GM19238 (cell line): ENCODE measurements around the gene ZNF410.
"Not testable (repeated sequence)": the region's sequence is repeated elsewhere in the genome, so short reads cannot be mapped to it uniquely, and the experiment has no call there.

ENCODE experiments used
- DNase-seq: peaks from one replicate; pipeline ENCODE4 v3.0.0; 2011; ENCODE audit warnings: low spot score; ENCODE audit not compliant: insufficient read length

Gene ZNF410

DNA sequence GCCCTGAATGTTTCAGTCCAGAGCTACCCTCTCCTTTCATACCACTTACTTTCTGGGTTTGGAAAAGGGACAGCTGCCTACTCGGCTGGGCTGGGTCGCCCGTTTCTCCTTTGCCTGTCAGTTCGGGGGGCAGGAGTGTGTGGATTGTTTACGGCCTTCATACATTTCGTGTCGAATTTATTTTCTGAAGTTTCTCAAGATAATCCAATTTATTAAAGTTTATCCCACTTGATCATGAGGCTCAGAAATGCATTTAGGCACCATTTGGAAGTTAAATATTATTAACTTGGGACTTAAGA is 608 bp downstream of the ZNF410 start:
- no peak for DNase-seq

DNA sequence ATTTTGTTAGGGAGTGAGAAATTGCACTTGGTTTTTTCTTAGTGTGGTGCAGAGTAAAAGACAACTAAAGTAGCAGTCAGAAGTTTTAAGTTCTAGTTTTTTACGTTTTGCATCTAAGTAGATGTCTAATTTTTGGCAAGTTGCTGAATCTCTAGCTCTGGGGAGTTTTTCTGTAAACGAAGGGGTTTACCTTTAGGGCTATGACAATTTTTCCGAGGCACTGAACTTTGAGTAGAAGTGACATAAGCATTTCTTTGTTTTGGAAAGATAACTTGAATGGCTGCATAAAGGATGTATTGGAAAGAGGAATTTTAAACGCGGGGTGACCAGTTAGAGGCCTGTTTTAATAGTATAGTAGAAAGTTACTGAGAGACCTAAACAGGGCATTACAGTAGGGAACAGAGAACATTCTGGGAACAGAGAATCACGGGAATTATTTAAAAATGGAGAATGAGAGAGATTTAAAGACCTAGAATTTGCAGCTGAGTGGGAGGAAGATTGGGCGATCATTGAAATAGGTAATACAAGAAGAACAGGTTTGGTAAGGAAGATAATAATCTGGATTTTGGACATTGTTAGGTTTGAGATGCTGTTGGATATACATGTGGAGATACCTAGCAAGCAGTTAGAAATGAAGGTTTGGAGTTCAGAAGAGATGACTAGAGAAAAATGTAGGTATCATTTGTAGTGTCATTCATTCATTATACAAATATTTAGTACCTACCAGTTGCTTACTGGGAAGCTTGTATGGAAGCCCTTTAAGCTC is 1.2 kb downstream of the ZNF410 start:
- DNase-seq = no peak

DNA sequence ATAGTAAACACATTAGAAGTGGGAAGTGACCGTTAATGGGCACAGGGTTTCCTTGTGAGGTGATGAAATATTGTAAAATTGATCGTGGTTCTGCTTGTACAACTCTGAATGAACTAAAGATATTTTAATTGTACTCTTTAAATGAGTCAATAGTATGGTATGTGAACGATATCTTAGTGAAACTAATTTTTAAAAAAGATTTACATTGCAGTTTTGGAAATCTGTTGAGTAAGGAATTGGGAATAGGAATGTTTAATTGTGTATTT is 1.7 kb downstream of the ZNF410 start:
- no peak for DNase-seq

DNA sequence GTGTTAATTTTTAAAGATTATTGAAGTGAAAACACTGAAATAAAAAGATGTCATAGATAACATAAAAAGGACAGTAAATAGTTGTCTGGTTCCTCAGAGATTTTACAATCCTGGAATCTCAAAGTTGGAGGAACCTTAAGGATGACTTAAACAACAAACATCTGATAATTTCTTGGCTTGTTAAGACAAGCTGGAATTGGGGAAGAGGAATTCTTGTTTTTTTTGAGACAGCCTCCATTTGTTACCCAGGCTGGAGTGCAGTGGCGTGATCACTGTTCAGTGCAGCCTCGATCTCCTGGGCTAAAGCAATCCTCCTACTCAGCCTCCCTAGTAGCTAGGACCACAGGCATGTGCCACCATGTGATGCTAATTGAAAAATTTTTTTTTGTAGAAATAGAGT is 2.3 kb downstream of the ZNF410 start:
- DNase-seq = no peak

DNA sequence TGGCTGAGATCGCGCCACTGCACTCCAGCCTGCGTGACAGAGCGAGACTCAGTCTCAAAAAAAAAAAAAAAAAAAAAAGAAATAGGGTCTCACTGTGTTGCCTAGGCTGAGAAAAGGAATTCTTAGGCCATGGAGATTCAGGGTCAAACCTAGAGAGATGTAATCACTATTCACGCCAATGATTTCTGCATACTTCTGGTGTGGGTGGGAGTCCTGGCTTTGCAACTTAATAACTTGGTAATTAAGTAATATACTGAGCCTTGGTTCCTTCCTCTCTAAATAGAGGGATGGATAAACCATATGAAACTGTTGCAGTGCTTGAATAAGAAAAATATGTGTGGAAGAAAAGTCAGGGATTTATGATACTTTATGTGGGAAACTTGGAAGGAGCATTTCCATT is 2.7 kb downstream of the ZNF410 start:
- no peak for DNase-seq

DNA sequence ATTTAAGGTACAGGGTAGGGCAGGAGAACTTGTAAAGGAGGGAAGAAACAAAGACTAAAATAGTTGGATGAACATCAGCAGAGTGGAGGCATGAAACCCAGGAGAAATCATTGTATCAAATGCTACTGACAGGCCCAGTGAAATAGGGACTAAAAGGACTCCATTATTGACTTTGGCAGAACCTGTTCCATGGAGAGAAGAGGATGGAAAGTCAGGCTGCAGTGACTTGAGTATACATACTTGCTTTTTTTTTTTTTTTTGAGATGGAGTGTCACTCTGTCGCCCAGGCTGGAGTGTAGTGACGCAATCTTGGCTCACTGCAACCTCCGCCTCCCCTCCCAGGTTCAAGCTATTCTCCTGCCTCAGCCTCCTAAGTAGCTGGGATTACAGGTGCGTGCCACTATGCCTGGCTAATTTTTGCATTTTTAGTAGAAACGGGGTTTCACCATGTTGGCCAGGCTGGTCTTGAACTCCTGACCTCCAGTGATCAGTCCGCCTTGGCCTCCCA is 7.6 kb downstream of the ZNF410 start:
- not testable (repeated sequence) for DNase-seq

DNA sequence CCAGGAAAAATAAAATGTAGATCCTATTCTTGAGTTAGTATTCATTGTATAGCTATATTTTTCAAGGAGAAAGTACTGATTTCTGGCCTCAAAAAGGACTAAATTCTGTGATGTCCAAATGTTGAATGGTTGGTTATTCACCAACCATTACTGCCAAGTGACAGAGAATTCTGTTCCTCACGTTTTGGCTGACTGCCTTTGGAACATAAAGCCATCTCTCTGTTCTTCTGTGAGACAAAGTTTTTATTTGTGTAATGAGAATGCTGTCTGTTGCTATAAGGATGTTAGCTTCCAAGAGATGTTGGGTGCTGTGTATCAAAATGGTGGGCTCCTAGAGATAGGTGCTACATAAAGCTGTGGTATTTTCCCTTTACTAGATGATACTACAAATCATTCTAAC is 9.3 kb downstream of the ZNF410 start:
- no peak for DNase-seq

DNA sequence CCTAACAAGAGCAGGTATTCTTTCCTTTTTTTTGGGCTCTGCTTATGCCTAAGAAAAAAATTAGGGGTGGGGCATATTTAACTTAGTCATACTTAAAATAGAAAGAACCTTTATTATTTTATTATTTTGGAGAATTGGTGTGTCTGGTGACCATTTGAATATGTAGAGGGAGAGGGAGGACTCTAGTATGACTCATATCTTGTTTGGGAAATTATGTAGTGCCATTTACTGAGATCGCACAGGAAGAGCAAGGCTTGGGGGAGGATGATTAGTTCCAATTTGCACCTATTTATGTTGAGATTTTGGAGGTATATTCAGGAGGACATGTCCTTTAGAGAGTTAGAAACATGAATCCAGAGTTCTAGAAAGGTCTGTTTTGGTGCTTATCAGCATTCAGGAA is 9.9 kb downstream of the ZNF410 start:
- no peak for DNase-seq

DNA sequence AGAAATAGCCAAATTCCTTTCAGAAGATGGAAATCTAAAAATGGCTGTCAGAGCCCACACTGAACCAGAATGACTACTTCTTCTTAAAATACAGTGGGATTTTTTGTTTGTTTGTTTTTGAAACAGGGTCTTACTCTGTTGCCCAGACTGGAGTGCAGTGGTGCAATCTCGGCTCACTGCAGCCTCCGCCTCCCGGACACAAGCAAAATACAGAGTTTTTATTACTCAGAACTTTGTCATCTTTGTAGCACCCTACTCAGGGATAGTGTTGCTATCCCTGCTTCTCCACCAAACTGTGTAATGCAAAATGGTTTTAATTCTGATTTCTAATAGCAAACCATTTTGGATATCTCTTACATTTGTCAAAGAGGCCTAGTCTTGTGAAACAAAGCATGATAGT is 16.4 kb downstream of the ZNF410 start:
- DNase-seq = no peak

DNA sequence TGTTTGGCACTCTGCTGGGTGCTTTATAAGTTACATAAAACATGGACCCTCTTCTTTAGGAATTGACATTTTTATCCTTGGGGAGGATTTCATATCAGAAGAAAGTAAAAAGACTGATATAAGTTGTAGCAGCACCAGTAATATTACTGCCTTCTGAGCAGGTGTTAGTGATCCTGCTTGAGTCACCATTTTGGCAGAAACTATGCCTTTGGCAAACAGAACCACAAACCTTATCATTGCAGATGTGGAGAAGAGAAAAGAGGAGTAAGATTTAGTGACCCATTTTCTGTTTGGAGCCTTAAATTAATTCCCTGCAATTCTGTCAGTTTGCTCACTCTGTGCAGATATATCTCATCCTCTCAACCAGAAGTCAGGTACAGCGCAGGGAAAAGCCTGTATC is 23.0 kb downstream of the ZNF410 start:
- no peak for DNase-seq

DNA sequence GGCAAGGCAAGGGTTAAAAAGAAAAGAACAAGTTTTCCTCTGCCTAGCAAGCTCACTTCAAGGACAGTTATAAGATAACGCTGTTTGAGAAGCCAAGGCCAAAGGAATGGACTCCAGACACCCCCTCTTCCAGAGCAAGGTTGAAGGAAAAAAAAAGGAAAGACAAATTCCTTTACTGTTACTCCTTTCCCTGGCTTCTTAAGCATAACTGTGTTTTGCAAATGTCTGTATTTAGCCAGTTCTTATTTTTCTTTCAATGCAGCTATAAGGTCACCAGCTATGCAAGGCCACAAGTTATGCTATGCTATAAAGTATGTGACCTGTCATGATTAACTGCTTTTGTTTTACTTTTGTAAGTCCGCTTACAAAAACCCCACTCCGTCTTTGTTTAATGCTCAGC is 26.6 kb downstream of the ZNF410 start:
- no peak for DNase-seq

DNA sequence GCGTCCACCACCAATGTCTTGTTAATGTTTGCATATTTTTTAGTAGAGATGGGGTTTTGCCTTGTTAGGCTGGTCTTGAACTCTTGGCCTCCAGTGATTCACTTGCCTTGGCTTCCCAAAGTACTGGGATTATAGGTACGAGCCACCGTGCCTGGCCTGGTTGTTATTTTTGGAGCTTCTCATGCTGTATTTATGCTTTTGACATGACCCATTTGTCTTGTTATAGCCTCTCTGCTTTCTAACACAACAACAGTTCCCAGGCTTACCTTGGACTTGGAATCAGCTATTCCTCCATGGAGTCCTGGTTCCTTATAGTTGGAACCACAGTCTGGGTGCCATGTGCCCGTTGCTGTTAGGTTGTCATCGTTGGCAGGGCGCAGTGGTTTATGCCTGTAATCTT is 29.7 kb downstream of the ZNF410 start:
- DNase-seq = no peak

DNA sequence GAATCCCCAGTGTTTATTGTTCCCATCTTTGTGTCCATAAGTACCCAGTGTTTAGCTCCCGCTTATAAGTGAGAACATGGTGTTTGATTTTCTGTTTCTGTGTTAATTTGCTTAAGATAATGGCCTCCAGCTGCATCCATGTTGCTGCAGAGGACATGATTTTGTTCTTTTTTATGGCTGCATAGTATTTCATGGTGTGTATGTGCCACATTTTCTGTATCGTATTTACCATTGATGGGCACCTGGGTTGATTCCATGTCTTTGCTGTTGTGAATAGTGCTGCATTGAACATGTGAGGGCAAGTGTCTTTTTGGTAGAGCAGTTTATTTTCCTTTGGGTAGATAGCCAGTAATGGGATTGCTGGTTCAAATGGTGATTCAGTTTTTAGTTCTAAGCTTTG is 32.8 kb downstream of the ZNF410 start:
- DNase-seq = not testable (repeated sequence)

DNA sequence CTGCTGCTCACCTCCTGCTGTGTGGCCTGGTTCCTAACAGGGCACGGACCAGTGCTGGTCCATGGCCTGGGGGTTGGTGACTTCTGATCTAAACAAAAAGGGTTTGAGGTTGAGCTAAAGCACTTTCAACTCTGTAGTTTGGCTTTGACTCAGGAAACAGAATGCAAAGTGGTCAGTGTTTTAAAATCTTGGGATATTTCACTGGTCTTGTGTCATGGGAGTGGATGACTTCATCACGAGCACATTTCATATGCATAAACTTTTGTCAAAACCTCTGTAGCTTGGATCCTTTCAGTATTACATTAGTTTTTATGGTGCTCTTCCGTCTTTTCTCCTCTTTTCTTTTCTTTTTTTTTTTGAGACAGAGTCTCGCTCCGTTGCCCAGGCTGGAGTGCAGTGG is 37.7 kb downstream of the ZNF410 start:
- DNase-seq = no peak

DNA sequence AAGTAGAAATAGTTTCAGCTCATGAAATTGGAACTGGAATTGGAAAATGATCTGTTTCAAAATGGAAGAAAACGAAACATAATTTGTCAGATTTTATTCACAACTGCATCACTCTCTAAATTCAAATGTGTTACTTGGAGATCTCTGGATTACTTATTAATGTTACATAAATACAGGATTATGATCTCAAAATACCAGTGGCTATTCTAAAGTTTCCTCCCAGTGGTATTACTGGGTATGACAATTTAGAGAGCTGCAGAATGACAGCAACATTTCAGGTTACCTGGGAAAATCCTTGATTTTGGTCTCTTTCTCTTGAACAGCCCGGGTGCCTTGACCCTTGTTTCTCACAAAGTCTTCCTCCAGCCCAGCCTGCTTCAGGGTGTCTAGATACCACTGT is 49.0 kb downstream of the ZNF410 start:
- no peak for DNase-seq

DNA sequence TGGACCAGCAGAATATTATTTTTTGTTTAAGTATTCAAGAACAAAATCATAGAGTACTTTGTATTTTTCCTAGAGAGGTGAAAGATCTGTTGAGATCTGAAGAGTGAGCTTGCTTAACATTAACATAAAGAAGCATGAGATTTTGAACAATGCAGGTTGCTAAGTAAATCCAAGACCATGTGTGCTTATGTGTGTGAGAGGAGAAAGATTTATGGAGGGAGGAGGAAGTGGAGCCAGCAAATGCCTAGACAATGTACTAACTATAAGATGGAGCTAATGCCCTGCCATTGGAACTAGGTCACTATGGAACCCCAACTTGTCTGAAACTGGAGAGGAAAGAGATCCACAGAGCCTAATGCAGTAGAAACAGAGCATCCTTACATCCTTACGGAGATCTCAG is 49.9 kb downstream of the ZNF410 start:
- DNase-seq = no peak

DNA sequence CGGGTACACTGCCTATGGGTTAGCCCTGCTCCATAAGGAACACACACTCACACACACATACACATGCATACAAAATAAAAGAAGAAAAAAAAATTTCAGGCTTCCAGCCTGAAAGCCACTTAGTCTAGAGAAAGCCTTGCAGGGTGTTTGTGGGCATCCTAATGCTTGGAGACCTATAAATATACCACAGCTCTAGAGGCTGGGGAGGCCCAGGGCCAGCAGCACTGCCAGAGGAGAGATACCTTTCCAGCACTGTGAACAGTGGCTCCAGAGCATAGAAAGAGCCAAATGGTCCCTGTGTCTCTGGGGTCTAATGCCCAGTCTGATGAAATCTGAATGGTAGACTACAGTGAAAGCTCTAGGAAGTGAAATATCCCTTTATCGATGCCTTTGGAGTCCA is 50.4 kb downstream of the ZNF410 start:
- no peak for DNase-seq

DNA sequence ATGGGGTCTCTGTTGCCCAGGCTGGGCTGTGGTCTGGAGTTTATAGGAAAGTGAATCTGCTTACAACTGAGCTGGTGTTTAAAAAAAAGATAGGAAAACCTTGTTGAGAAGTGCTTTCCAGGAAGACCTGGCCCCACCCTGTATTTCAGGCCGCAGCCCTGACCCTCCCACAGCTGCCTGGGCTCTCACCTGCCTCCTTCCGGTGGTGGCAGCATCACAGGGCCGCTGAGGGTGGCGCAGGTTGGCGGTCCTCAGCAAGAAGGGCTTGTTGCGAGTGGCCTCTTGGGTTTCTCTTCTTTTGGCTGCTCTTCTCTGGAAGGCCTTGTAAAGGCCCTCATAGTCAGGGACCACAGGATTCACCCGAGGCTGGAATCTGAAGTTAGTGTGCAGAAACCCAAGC is 55.5 kb downstream of the ZNF410 start:
- no peak for DNase-seq

DNA sequence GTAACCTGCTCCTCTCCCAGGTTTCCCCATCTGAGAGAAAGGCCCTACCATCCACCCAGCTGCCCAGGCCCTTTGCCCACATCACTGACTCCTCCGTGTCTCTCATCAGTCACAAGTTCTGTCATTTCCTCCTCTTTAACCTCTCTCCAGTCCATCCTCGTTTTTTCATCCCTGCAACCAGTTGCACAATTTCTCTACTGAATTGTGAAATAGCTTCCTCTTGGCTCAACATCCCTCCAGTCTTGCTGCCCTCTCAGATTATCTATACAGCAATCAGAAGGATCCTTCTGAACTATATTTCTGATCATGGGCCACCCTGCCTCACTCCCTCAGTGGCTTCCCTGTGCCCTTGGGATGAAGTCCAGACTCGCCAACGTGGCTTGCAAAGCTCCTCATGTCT is 56.4 kb downstream of the ZNF410 start:
- no peak for DNase-seq

DNA sequence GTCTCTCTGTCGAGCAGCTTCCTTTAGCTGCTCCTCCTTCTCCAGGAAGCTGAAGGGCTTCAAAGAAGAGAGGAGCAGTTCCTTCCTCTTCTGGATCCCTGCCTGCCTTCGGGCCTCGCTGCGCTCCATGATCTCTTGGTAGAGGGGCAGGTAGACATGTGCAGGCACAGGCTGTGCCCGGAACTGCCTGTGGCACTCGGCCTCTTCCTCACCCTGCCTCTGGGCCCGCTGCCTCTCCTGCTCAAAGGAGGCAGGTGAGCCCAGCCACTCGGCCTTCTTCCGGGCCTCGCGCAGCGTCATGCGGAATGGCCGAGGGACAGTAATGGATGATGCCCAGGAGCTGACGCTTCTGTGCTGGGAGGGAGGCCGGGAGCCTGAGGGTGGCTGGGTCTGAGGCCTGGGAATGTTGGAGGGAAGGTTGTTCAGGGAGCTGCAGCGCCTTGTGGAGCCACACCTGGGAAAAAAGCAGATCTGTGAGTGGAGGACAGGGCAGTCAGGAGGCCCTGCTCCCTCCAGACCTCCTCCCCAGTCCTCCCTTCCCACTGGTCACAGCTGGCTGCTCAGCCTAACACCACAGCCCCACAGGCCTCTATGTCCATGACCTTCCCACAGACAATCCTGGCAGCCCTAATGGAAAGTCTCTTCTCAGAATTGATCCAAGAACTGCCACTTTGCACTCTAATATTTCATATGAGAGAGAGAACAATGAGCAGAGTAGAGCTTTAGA is 57.9 kb downstream of the ZNF410 start:
- DNase-seq = no peak

DNA sequence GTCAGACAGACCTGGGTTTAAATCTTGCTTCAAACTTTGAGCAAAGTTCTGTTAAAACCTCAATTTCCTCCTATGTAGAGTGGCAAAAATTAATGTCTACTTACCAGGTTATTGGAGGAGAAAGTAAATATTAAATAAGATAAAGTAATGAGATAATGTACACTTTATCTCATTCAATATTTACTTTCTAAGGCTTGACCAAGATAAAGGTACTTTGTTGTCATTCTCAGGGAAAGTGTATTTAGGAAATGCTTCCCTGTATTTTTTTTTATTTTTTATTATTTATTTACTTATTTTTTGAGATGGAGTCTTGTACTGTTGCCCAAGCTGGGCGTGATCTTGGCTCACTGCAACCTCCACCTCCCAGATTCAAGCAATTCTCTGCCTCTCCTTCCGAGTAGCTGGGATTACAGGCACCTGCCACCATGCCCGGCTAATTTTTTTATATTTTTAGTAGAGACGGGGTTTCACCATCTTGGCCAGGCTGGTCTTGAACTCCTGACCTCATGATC is 58.6 kb downstream of the ZNF410 start:
- DNase-seq = no peak

DNA sequence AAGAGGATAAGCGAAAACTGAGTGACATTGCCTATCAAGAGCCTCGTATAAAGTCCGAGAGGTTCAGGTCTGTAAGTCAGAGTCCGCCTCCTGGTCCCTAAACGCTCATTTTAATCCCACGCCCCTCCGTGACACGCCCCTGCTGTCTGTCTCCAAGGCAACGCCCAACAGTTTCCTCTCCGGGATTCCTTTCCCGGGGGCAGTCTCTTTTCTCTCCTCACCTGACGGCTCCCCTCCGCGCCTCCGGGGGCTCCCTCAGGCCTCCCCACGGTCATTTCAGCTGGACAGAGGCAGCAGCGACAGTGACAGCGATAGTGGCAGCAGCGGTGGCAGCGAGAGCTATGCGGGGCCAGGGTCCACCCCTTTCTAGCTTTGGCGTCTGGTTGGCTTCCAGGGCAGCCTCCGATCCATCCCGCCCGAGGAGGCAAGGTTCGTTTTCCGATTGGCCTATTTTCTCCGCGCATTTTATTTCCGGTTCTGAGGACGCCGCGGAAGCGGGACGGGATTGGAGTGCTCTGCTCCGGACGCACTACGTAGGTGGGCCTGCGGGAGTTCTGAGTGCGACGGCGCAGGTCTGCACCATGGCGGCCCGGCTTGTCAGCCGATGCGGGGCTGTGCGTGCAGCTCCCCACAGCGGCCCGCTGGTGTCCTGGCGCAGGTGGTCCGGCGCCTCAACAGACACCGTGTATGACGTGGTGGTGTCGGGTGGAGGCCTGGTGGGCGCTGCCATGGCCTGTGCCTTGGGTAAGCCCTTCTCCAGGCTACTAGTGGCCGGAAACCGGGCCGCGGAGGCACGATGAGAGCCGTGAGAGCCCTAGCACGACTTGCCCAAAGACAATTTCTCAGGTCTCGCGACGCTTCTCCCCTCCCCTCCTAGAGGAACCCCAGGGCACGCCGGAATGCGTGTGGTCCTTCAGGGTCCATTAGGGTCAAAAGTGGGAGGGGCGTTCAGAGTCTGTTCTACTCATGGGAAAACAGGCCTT is 63.4 kb downstream of the ZNF410 start, which contains the start of the genes COQ6 and FAM161B:
TSS of gene COQ6 (plus strand) at position 551 of the 983 bp plus-strand sequence. CDS start at position 582, 31 bp downstream.
TSS of gene FAM161B (minus strand) at position 343 of the 983 bp plus-strand sequence. CDS start at position 275, 68 bp downstream.
- DNase-seq = peak; percentile 85
